HUES6 (cell line): Measurements from ENCODE around the gene TBCD.
"Not testable (repeated sequence)": the region's sequence is repeated elsewhere in the genome, so short reads cannot be mapped to it uniquely, and the experiment has no call there.

Source experiments
- H3K27ac ChIP-seq: 2 replicates; pipeline ENCODE4 v1.7.0; 2013; ENCODE audit warnings: low read depth, mild to moderate bottlenecking, low read length, inconsistent platforms
- H3K27me3 ChIP-seq: 2 replicates; pipeline ENCODE4 v1.6.1; 2013; ENCODE audit warnings: low read length; ENCODE audit not compliant: control insufficient read depth, insufficient read depth
- H3K36me3 ChIP-seq: 2 replicates; pipeline ENCODE4 v1.6.1; 2013; ENCODE audit warnings: low read length; ENCODE audit not compliant: control insufficient read depth, insufficient read depth
- H3K4me1 ChIP-seq: 2 replicates; pipeline ENCODE4 v1.6.1; 2013; ENCODE audit warnings: low read length; ENCODE audit not compliant: control insufficient read depth, insufficient read depth
- H3K4me3 ChIP-seq: 2 replicates; pipeline ENCODE4 v1.5.1; 2013; ENCODE audit warnings: low read depth, low read length
- H3K9ac ChIP-seq: one replicate; pipeline ENCODE4 v1.6.1; 2013; ENCODE audit warnings: mild to moderate bottlenecking, low read length
- H3K9me3 ChIP-seq: 2 replicates; pipeline ENCODE4 v1.6.1; 2013; ENCODE audit warnings: low read depth, low read length; ENCODE audit not compliant: control insufficient read depth, insufficient read depth

TBCD gene

DNA sequence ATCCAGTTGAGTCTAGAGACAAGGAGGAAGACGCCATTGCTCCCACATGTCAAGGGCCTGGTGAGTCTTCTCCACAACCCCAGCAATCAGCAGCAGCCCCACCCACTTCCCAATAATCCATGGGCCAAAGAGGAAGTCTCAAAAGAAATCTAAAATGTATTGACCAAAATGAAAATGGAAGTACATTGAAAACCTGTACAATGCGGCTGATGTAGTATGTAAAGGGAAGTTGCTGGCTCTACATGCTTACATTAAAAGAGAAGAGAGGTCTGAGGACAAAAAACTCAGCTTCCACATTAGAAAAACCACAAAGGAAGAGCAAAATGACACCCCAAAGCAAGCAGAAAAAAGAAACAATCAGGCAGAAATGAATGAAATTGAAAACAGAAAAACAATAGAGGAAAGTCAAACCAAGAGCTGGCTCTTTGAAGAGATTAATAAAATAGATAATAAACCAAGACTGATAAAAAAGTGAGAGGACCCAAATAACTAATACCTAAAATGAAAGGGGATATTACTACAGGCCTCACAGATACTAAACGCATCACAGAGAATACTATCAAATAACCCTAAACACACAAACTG lies 227.0 kb downstream of the TBCD start:
- Histone ChIP-seq H3K4me3 (no peak overlapping the region), H3K9me3 (peaks cover 2% of the 10 kb centered on the region), H3K9ac (no peak overlapping the region), H3K4me1 (0 out of 2 replicates have a peak, but pooled peaks cover 3% of the 10 kb centered on the region), H3K36me3 (no peaks in the 10 kb centered on the region), H3K27ac (no peak overlapping the region), H3K27me3 (no peaks in the 10 kb centered on the region)

DNA sequence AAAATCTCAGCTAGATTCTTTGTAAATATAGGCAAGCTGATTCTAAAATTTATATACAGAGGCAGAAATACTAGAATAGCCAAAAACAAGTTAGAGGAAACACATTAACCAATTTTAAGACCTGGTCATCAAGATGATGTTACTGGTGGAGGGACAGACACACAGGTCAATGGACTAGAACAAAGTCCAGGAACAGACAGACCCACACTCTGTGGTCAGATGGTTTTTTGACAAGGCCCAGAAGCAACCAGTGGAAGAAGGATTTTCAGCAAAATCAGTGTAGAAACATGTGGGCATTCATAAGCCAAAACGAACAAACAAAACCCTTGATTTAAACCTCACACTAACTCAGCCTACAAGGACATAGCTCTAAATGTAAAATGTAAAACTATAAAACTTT lies 227.9 kb downstream of the TBCD start:
- Histone ChIP-seq H3K27me3 (no peaks in the 10 kb centered on the region), H3K4me1 (0 out of 2 replicates have a peak, but pooled peaks cover 3% of the 10 kb centered on the region), H3K27ac (no peak overlapping the region)

DNA sequence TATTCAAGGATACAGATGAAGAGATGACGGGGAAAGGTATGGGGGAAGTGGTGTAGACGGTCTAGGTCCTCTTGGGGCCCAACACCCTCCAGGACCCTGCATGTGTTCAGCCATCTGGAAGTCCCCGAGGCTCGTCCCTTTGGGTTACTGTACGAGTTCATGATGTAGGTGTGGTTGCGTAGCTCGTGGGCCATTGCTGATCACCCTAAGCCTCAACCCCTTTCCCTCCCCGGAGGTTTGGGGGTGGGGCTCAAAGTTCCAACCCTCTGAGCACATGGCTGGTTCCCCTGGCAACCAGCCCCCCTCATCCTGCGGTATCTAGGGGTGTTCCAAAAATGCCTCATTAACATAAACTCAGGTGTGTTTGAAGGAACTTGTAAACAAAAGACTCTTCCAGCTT lies 228.8 kb downstream of the TBCD start:
- peaks cover 6% of the 10 kb centered on the region for H3K4me1 ChIP-seq
- no peak overlapping the region for H3K9ac ChIP-seq
- no peaks in the 10 kb centered on the region for H3K27me3 ChIP-seq

More for the DNA sequence above, 227.9 kb downstream of the TBCD start:
- Histone ChIP-seq H3K9ac (no peak overlapping the region), H3K36me3 (no peaks in the 10 kb centered on the region), H3K4me3 (no peak overlapping the region), H3K9me3 (peaks cover 8% of the 10 kb centered on the region)

DNA sequence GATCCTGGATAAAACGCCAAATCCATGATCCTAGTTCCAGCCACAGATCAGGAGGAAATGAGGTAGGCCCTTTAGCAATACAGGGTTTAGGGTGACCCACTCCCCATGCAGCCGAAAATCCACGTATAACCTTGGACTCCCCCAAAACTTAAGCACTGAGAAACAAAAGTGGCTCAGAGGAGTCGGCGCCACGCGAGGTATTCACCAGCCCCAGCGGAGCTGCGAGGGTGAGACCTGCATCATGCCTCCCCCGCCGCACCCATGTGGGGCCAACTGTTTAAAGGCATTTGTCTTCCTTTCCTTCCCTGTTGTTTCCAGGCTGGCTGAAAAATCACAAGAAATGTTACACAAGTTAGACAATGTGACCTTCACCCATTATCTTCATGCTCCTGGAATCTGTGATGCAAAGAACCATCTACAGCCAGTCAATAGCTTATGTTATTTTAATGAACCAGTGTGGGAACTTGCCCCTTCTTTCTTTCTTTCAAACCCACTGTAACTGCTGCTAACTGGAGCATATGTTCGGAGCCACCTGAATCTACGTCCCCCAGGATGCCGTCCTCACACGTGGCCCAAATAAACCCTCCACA lies 229.4 kb downstream of the TBCD start:
- H3K4me1 ChIP-seq, result peaks cover 12% of the 10 kb centered on the region
- no peak overlapping the region for H3K27ac ChIP-seq
- no peaks in the 10 kb centered on the region for H3K36me3 ChIP-seq

More for the DNA sequence above, 228.8 kb downstream of the TBCD start:
- Histone ChIP-seq H3K27ac (no peak overlapping the region), H3K36me3 (no peaks in the 10 kb centered on the region), H3K9me3 (peaks cover 8% of the 10 kb centered on the region), H3K4me3 (no peak overlapping the region)

DNA sequence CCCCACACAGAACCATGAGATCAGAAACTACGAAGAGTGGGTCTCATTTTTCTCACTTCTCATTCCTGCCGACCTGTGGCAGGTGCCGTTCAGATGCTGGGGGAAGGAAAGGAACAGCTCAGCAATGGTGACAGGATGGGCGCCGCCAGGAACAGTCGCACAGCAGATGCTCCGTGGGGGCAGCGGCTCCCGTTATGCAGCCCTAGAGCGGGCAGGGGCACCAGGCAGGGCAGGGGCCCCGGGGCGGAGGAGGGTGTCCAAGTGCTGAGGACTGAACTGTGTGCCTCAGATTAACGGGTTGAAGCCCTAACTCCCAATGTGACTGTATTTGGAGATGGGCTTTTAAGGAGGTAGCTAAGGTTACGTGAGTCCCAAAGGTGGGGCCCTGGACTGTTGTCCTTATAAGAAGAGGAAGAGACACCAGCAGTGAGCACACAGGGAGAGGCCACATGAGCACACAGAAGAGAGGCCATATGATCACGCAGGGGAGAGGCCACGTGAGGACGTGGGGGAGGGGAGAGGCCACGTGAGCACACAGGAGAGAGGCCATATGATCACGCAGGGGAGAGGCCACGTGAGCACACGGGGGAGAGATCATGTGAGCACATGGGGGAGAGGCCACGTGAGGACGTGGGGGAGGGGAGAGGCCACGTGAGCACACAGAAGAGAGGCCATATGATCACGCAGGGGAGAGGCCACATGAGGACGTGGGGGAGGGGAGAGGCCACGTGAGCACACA lies 231.8 kb downstream of the TBCD start:
- Histone ChIP-seq H3K4me1 (peaks cover 13% of the 10 kb centered on the region), H3K4me3 (no peak overlapping the region), H3K27ac (no peak overlapping the region), H3K27me3 (no peaks in the 10 kb centered on the region), H3K36me3 (no peaks in the 10 kb centered on the region), H3K9ac (no peak overlapping the region), H3K9me3 (peaks cover 8% of the 10 kb centered on the region)

More for the DNA sequence above, 229.4 kb downstream of the TBCD start:
- Histone ChIP-seq H3K9ac (no peak overlapping the region), H3K4me3 (no peak overlapping the region), H3K9me3 (peaks cover 8% of the 10 kb centered on the region), H3K27me3 (no peaks in the 10 kb centered on the region)

DNA sequence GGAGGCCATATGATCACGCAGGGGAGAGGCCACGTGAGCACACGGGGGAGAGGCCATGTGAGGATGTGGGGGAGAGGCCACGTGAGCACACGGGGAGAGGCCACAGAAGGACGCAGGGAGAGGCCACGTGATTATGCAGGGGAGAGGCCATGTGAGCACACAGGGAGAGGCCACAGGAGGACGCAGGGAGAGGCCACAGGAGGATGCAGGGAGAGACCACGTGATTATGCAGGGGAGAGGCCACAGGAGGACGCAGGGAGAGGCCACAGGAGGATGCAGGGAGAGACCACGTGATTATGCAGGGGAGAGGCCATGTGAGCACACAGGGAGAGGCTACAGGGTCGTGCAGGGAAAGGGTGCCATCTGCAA lies 232.4 kb downstream of the TBCD start:
- H3K9ac ChIP-seq, H3K27me3 ChIP-seq, H3K4me3 ChIP-seq, H3K36me3 ChIP-seq, H3K27ac ChIP-seq, H3K9me3 ChIP-seq: not testable (repeated sequence)
- H3K4me1 ChIP-seq, result peaks cover 13% of the 10 kb centered on the region

DNA sequence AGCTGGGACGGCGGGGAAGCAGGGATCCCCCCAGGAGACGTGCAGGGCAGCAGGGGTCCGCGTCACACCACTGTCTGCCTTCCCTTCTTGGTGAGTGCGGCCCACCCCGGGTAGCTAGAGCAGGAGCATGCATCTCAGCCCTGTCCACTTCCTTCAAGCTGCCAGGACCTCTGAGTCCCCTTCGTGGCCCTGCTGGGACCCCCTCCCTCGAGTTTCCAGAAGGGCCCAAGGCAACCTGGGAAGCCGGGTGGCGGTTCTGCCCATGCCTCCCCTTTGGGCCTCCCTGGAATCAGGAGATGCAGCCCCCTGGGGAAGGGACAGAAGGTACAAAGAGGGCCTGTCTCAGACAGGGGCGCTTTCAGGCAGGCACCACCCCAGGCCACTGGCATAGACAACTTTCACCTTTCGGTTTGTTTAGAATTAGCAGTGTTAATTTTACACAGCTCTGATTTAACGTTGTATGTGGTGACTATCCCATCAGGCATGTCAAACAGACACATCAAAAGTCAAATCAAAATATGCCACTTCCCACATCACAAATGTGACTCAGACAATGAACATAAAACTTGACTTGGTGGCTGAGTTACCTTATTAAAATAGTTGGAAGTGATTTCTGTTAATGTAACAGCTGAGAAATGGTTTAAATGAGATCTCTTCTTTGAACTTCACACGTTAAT lies 233.0 kb downstream of the TBCD start:
- Histone ChIP-seq H3K27ac (no peak overlapping the region), H3K27me3 (no peaks in the 10 kb centered on the region), H3K36me3 (no peaks in the 10 kb centered on the region), H3K9me3 (peaks cover 8% of the 10 kb centered on the region), H3K9ac (no peak overlapping the region), H3K4me1 (peaks cover 13% of the 10 kb centered on the region), H3K4me3 (no peak overlapping the region)

DNA sequence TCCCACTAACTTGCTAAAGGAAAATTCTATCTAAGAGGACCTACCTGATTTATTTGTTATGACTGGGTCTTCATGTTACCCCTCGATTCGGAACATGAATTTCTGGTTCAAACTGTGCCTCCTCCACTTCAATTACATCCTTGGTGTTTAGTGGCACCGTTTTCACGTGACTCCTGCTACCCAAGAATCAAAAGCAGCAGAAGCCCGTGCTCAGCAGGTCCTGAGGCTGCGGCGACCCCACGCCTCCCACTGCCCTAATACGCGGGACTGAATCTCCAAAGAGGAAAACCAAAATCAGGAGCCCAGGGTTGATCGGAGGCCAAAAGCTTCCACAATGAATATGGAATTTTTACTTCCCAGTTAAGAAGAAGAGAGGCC lies 233.6 kb downstream of the TBCD start:
- peaks cover 8% of the 10 kb centered on the region for H3K9me3 ChIP-seq
- H3K27ac ChIP-seq, result no peak overlapping the region
- no peaks in the 10 kb centered on the region for H3K27me3 ChIP-seq
- H3K4me1 ChIP-seq, result peaks cover 13% of the 10 kb centered on the region
- H3K36me3 ChIP-seq, result no peaks in the 10 kb centered on the region
- no peak overlapping the region for H3K4me3 ChIP-seq
- no peak overlapping the region for H3K9ac ChIP-seq

DNA sequence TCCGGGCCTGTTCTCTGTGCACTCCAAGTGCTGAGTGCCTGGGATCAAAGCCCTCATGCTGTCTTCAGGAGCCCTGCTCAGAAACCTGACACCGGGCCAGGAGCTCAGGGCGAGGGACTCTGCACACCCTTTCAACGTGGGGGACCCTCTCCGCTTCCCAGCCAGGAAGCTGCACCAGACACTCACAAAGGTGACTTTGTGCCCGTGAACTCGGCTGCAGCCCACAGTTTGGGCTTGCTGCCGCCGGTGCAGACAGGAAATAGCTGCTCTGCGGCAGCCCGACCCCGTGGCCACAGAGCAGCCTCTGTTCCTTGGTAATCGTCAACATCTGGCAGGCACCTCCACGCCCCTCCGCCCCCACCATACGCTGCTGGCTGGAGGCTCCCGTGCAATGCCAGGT lies 234.1 kb downstream of the TBCD start:
- Histone ChIP-seq H3K4me1 (peaks cover 13% of the 10 kb centered on the region), H3K36me3 (no peaks in the 10 kb centered on the region), H3K9ac (no peak overlapping the region), H3K27ac (no peak overlapping the region), H3K4me3 (no peak overlapping the region), H3K9me3 (peaks cover 8% of the 10 kb centered on the region), H3K27me3 (no peaks in the 10 kb centered on the region)

DNA sequence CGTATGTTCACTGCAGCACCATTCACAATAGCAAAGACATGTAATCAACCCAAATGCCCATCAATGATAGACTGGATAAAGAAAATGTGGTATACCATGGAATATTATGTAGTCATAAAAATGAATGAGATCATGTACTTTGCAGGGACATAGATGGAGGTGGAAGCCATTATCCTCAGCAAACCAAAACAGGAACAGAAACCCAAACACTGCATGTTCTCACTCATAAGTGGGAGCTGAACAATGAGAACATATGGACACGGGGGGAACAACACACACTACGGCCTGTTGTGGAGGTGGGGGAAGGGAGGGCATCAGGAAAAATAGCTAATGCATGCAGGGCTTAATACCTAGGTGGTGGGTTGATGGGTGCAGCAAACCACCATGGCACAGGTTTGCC lies 237.2 kb downstream of the TBCD start:
- not testable (repeated sequence) for H3K27ac ChIP-seq, H3K36me3 ChIP-seq, H3K9me3 ChIP-seq, H3K4me3 ChIP-seq, H3K27me3 ChIP-seq, H3K9ac ChIP-seq
- peaks cover 10% of the 10 kb centered on the region for H3K4me1 ChIP-seq

DNA sequence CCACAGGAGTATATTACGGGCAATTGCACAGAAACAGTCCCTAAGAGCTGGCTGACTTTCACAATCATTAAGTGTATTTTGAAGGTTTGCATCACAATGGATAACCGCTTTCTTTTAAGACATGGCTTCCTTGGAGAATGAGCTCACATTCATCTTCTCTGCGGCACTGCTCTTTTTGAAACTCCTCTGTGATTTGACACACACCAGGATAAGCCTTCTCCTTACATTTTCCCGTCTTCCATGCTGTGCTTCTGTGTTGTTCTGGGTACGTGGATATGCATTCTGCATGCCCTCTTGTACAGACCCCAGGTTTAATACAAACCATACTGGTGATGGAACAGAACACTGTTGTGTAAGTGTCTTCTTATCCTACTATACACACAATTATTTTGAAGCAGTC lies 238.0 kb downstream of the TBCD start:
- Histone ChIP-seq H3K9me3 (no peaks in the 10 kb centered on the region), H3K27me3 (no peaks in the 10 kb centered on the region), H3K27ac (no peak overlapping the region)

More for the DNA sequence above, 238.0 kb downstream of the TBCD start:
- H3K4me1 ChIP-seq, result peaks cover 10% of the 10 kb centered on the region
- no peaks in the 10 kb centered on the region for H3K36me3 ChIP-seq
- H3K9ac ChIP-seq, result no peak overlapping the region
- no peak overlapping the region for H3K4me3 ChIP-seq
